BLaER1 (cell line): Measurements from ENCODE around the gene KRT3.

Source experiments
- H3K27ac ChIP-seq: shearing (Covaris generic); formaldehyde crosslinking; 2 replicates; pipeline ENCODE4 v1.8.1; 2022
- H3K27me3 ChIP-seq: shearing (Covaris generic); formaldehyde crosslinking; 2 replicates; pipeline ENCODE4 v1.8.1; 2022
- H3K36me3 ChIP-seq: shearing (Covaris generic); formaldehyde crosslinking; 2 replicates; pipeline ENCODE4 v1.8.1; 2022
- H3K4me1 ChIP-seq: shearing (Covaris generic); formaldehyde crosslinking; 2 replicates; pipeline ENCODE4 v1.8.1; 2022
- H3K4me2 ChIP-seq: shearing (Covaris generic); formaldehyde crosslinking; 2 replicates; pipeline ENCODE4 v1.8.1; 2022
- H3K4me3 ChIP-seq: shearing (Covaris generic); formaldehyde crosslinking; 2 replicates; pipeline ENCODE4 v1.8.1; 2022
- H3K9ac ChIP-seq: shearing (Covaris generic); formaldehyde crosslinking; 2 replicates; pipeline ENCODE4 v1.8.1; 2022
- H3K9me3 ChIP-seq: shearing (Covaris generic); formaldehyde crosslinking; 2 replicates; pipeline ENCODE4 v1.8.1; 2022
- H4K20me1 ChIP-seq: shearing (Covaris generic); formaldehyde crosslinking; 2 replicates; pipeline ENCODE4 v1.8.1; 2022
- Cebpa-rat ChIP-seq: shearing (Covaris generic); IDR thresholded peaks from 2 replicates; pipeline ENCODE4 v1.8.1; 2022

The KRT3 gene

DNA sequence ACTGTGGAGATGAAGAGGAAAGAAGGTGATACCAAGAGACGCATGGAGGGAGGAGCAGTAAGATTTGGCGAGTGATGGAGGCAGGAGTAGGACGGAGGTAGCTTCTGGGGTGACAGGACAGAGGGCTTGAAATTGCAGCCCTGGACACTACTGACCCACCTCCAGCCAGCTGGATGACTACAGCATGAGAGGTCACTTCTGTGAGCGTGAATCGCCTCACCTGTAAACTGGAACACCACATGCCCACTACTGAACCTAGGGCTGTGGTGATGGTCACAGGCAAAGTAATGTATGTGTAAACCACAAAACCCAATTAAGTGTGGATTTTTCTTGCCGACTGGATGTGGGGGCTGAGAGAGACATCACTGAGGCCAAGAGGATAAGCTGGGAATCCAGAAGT lies 24.6 kb upstream of the KRT3 start:
- no peaks in the 10 kb centered on the region for H4K20me1 ChIP-seq
- no peak for TF ChIP-seq Cebpa-rat
- H3K9ac ChIP-seq = no peak overlapping the region
- no peak overlapping the region for H3K27ac ChIP-seq
- no peak overlapping the region for H3K4me2 ChIP-seq
- no peaks in the 10 kb centered on the region for H3K4me1 ChIP-seq
- no peak overlapping the region for H3K4me3 ChIP-seq
- no peaks in the 10 kb centered on the region for H3K36me3 ChIP-seq
- H3K27me3 ChIP-seq = no peaks in the 10 kb centered on the region
- no peaks in the 10 kb centered on the region for H3K9me3 ChIP-seq

DNA sequence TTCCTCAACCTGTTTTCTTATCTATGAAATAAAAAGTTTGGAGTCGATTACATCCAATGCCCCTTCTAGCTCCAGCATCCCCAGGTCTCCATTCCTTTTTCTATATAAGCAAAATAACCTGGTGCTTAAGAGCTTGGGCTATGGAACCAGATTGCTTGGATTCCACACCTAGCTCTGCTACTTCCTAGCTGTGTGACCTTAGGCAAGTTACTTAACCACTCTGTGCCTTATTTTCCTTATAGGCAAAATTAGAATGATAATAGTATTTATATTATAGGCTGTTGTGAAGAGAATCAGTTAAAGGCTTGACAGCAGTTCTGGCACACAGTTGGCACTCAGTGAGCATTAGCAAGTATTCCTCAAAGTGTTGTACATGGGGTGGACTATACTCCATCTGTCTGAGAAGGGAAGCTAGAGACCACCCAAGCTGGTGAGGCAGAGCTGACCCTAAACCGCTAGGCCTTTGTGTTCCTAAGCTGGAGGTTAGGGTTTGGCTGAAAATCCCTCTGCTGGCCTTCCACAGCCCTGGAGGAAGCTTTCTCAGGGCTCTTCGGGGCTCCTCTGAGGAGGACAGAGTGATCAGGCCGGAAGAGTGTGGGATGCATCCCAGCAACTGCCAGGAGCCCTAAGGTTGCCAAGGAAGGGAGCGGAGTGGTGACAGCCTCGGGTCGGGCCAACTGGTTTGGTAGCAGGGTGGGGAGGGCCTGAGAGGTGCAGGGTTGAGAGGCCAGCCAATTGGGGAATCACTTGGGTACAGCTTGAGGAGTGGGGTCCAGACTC lies 24.0 kb upstream of the KRT3 start:
- H3K36me3 ChIP-seq = no peaks in the 10 kb centered on the region
- H4K20me1 ChIP-seq = no peaks in the 10 kb centered on the region
- no peaks in the 10 kb centered on the region for H3K4me1 ChIP-seq
- TF ChIP-seq Cebpa-rat = no peak
- H3K27me3 ChIP-seq = no peaks in the 10 kb centered on the region
- H3K9ac ChIP-seq = no peak overlapping the region
- no peak overlapping the region for H3K4me2 ChIP-seq
- H3K4me3 ChIP-seq = no peak overlapping the region
- no peak overlapping the region for H3K27ac ChIP-seq
- H3K9me3 ChIP-seq = no peaks in the 10 kb centered on the region

DNA sequence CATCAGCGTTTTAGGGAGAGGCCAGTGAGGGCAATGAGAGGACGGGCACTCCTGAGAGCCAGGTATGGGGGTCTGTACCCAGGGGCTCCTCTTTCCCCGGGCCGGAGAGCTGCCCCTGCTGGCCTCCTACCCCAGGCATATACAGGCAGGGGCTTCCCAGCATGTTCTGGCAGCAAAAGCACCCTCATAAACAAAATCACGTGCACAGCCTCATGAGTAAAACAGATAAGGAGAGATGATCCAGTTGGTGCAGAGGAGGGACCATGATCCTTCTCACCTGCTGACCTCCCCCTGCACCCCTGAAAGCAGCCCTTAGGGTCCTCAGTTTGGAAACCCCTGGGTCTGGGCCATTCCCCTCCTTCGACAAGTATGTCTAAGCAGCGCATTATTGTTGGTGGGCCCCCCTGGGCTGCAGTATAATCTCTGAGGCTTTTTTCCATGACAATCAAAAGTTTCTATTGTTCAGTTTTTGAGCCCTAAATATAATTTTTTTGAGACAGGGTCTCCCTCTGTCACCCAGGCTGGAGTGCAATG lies 23.0 kb upstream of the KRT3 start:
- Histone ChIP-seq H3K4me1 (no peaks in the 10 kb centered on the region), H3K36me3 (no peaks in the 10 kb centered on the region), H3K4me2 (no peak overlapping the region), H3K4me3 (no peak overlapping the region), H3K27ac (no peak overlapping the region), H3K27me3 (no peaks in the 10 kb centered on the region), H3K9ac (no peak overlapping the region), H3K9me3 (no peaks in the 10 kb centered on the region), H4K20me1 (no peaks in the 10 kb centered on the region)
- no peak for TF ChIP-seq Cebpa-rat

DNA sequence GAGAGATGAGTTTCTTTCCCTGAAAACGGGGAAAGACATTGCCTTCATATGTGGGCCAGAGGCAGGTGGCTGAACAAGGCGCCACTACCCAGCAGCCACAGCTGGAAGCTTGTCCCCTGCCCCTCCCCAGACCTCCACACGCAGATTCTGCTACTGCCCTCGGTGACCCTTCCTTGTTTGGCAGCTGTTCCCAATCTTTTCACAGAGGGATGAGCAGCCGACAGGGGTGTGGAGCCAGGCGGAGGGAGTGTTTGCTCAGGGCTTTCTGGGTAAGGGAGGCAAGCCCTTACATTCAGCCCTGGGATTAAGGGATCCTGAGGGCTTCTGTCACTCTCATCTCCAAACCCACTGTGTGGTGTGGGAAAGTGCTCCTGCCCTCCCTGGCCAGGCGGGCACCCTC lies 22.5 kb upstream of the KRT3 start:
- no peaks in the 10 kb centered on the region for H3K36me3 ChIP-seq
- H3K27me3 ChIP-seq = no peaks in the 10 kb centered on the region
- H3K4me1 ChIP-seq = no peaks in the 10 kb centered on the region
- no peak overlapping the region for H3K4me3 ChIP-seq
- no peak overlapping the region for H3K27ac ChIP-seq
- no peaks in the 10 kb centered on the region for H3K9me3 ChIP-seq
- no peak overlapping the region for H3K9ac ChIP-seq
- no peak overlapping the region for H3K4me2 ChIP-seq
- no peaks in the 10 kb centered on the region for H4K20me1 ChIP-seq
- TF ChIP-seq Cebpa-rat = no peak

DNA sequence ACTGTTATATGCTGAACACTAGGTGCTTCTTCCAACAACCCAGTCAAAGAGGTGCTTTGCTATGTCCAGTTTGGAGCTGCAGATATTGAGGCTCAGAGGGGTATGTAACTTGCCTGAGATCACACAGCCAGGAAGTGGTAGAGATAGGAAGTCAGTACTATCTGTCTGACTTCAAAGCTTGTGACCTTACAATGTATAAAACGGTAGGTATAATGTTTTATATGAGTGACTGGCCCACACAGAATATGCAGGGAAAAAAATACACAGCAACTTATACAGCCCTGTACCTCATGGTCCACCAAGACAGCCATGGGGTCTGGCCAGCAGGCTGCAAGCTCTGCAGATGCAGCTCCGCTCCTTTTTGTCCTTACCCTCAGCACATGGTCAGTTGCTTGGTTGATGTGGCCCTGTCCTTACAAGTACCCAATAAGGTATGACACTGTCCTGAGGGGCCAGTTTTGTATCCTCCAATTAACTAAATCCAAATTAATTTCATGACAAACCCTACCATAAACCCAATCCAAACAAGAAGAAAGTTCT lies 21.9 kb upstream of the KRT3 start:
- Histone ChIP-seq H3K9me3 (no peaks in the 10 kb centered on the region), H3K27ac (no peak overlapping the region), H3K27me3 (no peaks in the 10 kb centered on the region), H3K4me3 (no peak overlapping the region), H3K9ac (no peak overlapping the region), H3K4me2 (no peak overlapping the region), H3K36me3 (no peaks in the 10 kb centered on the region), H3K4me1 (no peaks in the 10 kb centered on the region), H4K20me1 (no peaks in the 10 kb centered on the region)
- no peak for TF ChIP-seq Cebpa-rat

DNA sequence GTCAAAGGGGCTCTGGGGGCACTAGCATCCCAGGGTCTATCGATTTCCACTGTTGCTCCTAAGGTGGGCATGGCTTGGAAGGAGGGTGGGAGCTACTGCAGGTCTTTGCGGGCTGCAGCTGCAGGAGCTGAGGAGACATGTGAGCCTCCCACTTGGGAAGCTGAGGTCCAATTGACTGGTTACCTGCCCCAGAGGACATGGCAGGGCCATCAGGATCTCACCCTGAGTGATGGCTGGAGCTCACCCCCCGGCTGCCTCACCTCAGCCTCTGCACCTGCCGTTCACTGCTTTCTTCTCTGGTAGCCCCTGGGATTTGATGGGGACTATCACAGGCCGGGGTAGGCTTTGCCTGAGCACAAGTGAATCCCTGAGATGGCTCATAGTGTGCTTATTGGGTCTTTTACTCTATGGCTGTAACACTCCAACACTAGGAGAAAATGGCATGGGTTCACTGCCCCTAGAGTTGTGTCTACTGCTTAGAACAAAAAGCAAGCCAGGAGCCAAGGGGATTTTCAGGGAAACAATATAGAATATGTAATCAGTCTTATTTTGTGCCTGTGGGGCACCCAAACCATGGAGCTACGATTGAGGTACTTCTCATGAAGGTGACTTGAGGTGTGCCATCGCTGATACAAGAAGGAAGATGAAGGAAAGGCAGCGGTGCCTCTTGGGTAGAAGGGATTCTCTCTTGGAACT lies 21.2 kb upstream of the KRT3 start:
- TF ChIP-seq Cebpa-rat = no peak
- no peaks in the 10 kb centered on the region for H3K9me3 ChIP-seq
- H3K27ac ChIP-seq = no peak overlapping the region
- no peak overlapping the region for H3K4me3 ChIP-seq
- H3K36me3 ChIP-seq = no peaks in the 10 kb centered on the region
- H4K20me1 ChIP-seq = no peaks in the 10 kb centered on the region
- H3K27me3 ChIP-seq = no peaks in the 10 kb centered on the region
- H3K9ac ChIP-seq = no peak overlapping the region
- no peak overlapping the region for H3K4me2 ChIP-seq
- no peaks in the 10 kb centered on the region for H3K4me1 ChIP-seq

DNA sequence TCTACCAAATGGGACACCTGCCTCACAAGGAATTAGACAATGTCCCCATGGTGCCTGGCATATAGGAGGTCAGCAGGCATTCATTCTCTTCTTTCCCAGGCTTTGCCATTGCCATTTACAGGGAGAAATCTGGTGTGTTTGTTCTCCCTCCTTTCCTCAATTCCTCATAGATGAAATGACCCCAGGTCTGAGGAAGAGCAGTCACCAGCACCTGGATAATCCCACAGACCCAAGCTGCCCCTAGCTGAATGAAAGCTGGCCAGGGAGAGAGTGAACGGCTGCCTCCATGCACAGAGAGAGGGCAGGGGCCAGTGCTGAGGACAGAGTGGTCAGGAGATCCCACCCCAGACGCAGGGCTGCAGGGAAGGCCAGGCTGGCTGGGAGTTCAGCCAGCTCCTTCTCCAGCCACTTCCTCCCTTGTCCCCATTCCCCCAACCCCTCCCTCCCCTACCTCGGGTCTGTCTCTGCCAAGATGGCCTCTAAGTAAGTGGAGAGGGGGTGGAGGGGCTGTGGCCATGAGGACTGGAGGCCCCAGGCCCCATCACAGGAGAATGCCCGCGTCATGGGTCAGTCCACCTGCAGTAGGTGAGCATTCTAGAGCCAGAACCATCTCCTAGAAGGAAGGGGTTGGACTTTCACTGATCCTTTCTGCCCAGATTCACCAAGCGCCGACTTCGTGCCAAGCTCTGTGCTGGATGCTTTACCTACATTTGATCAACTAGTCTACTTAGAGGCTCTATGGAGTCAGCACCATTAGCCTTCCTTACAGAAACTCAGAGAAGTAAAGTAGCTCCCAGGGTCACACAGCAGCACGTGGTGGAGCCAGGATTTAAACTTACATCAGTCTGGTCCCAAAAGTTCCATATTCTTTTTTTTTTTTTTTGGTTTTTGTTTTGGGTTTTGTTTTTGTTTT lies 20.0 kb upstream of the KRT3 start:
- H3K4me3 ChIP-seq = no peak overlapping the region
- no peaks in the 10 kb centered on the region for H3K27me3 ChIP-seq
- H3K4me2 ChIP-seq = no peak overlapping the region
- H3K4me1 ChIP-seq = no peaks in the 10 kb centered on the region
- no peaks in the 10 kb centered on the region for H3K9me3 ChIP-seq
- no peak overlapping the region for H3K9ac ChIP-seq
- H3K27ac ChIP-seq = no peak overlapping the region
- no peak for TF ChIP-seq Cebpa-rat
- no peaks in the 10 kb centered on the region for H3K36me3 ChIP-seq
- no peaks in the 10 kb centered on the region for H4K20me1 ChIP-seq

DNA sequence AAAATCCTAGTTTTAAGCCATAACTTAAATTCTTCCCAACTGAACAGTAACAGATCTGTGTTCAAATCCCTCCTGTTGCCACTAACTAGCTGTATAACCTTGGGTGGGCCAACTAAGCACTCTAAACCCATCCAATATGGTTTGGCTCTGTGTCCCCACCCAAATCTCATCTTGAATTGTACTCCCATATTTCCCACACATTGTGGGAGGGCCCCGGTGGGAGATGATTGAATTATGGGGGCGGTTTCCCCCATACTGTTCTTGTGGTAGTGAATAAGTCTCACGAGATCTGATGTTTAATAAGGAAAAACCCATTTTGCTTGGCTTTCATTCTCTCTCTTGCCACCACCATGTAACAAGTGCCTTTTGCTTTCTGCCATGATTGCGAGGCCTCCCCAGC lies 19.2 kb upstream of the KRT3 start:
- no peak for TF ChIP-seq Cebpa-rat
- H3K27me3 ChIP-seq = no peaks in the 10 kb centered on the region

DNA sequence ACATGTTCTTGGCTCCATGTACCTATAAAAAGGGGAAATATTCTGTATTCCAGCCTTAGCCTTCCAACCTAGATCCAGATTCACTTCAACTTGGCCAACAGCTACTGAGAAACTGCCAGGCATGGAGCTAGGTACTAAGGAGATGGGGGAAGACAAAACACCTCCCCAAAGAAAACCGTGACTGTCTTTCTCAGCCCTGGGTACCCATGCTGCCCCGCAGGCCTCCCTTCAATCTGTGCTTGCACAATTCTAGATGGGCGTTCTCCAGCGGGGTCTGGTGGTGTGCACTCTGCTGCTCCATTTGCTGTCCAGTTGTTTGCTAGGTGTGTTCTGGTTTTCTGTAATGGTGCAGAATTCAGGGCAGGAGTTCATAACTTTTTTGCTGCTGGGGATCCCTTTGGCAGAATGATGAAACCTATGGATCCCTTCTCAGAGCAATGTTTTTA lies 18.8 kb upstream of the KRT3 start:
- no peak for TF ChIP-seq Cebpa-rat
- no peak overlapping the region for H3K4me2 ChIP-seq
- H3K27me3 ChIP-seq = no peaks in the 10 kb centered on the region
- H3K4me3 ChIP-seq = no peak overlapping the region
- no peaks in the 10 kb centered on the region for H3K9me3 ChIP-seq
- H3K9ac ChIP-seq = no peak overlapping the region
- H4K20me1 ChIP-seq = no peaks in the 10 kb centered on the region
- no peak overlapping the region for H3K27ac ChIP-seq
- no peaks in the 10 kb centered on the region for H3K36me3 ChIP-seq
- H3K4me1 ChIP-seq = no peaks in the 10 kb centered on the region

More for the DNA sequence above, 19.2 kb upstream of the KRT3 start:
- H3K4me1 ChIP-seq = no peaks in the 10 kb centered on the region
- no peak overlapping the region for H3K4me2 ChIP-seq
- H3K27ac ChIP-seq = no peak overlapping the region
- no peaks in the 10 kb centered on the region for H4K20me1 ChIP-seq
- H3K36me3 ChIP-seq = no peaks in the 10 kb centered on the region
- no peak overlapping the region for H3K9ac ChIP-seq
- no peaks in the 10 kb centered on the region for H3K9me3 ChIP-seq
- H3K4me3 ChIP-seq = no peak overlapping the region
